ENCODE data around the gene CSF1. TPM values are rescaled to one million over a fixed set of nuclear protein-coding genes. Genes with fewer than 3 reads are reported as not detected.

The CSF1 gene
- total RNA-seq, 1 donor from 2014 or later = 53.4 TPM

- TF ChIP-seq, protein P1, sequence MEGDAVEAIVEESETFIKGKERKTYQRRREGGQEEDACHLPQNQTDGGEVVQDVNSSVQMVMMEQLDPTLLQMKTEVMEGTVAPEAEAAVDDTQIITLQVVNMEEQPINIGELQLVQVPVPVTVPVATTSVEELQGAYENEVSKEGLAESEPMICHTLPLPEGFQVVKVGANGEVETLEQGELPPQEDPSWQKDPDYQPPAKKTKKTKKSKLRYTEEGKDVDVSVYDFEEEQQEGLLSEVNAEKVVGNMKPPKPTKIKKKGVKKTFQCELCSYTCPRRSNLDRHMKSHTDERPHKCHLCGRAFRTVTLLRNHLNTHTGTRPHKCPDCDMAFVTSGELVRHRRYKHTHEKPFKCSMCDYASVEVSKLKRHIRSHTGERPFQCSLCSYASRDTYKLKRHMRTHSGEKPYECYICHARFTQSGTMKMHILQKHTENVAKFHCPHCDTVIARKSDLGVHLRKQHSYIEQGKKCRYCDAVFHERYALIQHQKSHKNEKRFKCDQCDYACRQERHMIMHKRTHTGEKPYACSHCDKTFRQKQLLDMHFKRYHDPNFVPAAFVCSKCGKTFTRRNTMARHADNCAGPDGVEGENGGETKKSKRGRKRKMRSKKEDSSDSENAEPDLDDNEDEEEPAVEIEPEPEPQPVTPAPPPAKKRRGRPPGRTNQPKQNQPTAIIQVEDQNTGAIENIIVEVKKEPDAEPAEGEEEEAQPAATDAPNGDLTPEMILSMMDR (IDR thresholded peaks at IDR 0.05; ENCODE audit: insufficient read depth, low read length, poor library complexity, severe bottlenecking) = no peak
- H3K4me3 ChIP-seq (ENCODE audit: low read depth, low read length) = no peak overlapping the region
- H3K36me3 ChIP-seq (ENCODE audit: control insufficient read depth, insufficient read depth, low read length) = no peaks in the 10 kb centered on the region
- H3K27me3 ChIP-seq (ENCODE audit: control insufficient read depth, insufficient read depth, low read length) = no peaks in the 10 kb centered on the region
- no peak for DNase-seq (ENCODE audit: low read depth)
Measured at GRCh38 chr1:109960745-109961094, 50.1 kb downstream of the CSF1 start.

DNA sequence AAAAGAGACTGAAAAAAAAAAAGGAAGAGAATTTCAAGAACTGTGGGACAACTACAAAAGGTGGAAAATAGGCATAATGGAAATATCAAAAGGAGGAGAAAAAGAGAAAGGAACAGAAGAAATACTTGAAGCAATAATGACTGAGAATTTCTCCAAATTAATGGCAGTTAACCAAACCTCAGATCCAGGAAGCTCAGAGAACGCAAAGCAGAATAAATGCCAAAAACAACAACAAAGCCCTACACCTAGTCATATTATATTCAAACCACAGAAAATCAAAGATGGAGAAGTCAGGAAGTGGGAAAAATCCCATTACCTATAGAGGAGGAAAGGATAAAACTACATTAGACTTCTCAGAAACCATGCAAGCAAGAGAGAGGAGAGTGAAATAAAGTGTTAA lies 53.2 kb downstream of the CSF1 start:
- Histone ChIP-seq H3K4me3 (ENCODE audit: low read depth, low read length) (no peak overlapping the region), H3K27me3 (ENCODE audit: control insufficient read depth, insufficient read depth, low read length) (no peaks in the 10 kb centered on the region), H3K36me3 (ENCODE audit: control insufficient read depth, insufficient read depth, low read length) (no peaks in the 10 kb centered on the region)
- no peak for DNase-seq (ENCODE audit: low read depth)
- TF ChIP-seq, protein P1 (IDR thresholded peaks at IDR 0.05; ENCODE audit: insufficient read depth, low read length, poor library complexity, severe bottlenecking) = no peak

GRCh38 chr1:109969146-109969829 lies 58.6 kb downstream of the CSF1 start:
- H3K27me3 ChIP-seq (ENCODE audit: control insufficient read depth, insufficient read depth, low read length) = no peaks in the 10 kb centered on the region
- DNase-seq (ENCODE audit: low read depth) = no peak
- no peaks in the 10 kb centered on the region for H3K36me3 ChIP-seq (ENCODE audit: control insufficient read depth, insufficient read depth, low read length)
- TF ChIP-seq, protein P1 (IDR thresholded peaks at IDR 0.05; ENCODE audit: insufficient read depth, low read length, poor library complexity, severe bottlenecking) = no peak
- no peak overlapping the region for H3K4me3 ChIP-seq (ENCODE audit: low read depth, low read length)

DNA sequence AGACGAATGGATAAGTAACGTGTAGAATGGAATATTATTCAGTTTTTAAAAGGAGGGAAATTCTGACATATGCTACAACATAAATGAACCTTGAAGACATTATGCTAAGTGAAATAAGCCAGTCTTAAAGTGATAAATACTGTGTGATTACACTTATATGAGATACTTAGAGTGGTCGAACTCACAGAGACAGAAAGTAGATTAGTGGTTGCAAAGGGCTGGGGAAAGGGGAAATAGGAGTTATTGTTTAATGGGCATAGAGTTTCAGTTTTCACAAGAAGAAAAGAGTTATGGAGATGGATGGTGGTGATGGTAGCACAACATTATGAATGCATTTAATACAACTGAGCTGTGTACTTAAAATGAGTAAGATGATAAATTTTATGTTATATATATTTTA lies 59.3 kb downstream of the CSF1 start:
- no peaks in the 10 kb centered on the region for H3K36me3 ChIP-seq (ENCODE audit: control insufficient read depth, insufficient read depth, low read length)
- H3K4me3 ChIP-seq (ENCODE audit: low read depth, low read length) = no peak overlapping the region
- TF ChIP-seq, protein P1 (IDR thresholded peaks at IDR 0.05; ENCODE audit: insufficient read depth, low read length, poor library complexity, severe bottlenecking) = no peak
- H3K27me3 ChIP-seq (ENCODE audit: control insufficient read depth, insufficient read depth, low read length) = no peaks in the 10 kb centered on the region
- DNase-seq (ENCODE audit: low read depth) = no peak

DNA sequence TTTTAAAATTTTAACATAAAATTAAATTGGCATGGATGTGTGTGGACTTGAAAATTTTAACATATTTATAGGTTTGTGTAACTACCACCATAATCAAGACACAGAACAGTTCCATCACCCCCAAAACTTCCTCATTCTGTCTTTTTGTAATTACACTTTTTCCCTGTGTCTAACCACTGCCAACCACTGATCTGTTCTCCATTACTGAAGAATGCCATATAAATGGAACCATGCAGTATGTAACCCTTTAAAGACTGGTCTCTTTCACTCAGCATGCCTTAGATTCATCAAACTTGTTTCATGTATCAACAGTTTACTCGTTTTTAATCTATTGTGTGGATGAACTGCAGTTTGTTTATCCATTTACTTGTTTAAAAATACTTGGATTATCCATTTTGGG lies 60.9 kb downstream of the CSF1 start:
- H3K36me3 ChIP-seq (ENCODE audit: control insufficient read depth, insufficient read depth, low read length) = no peaks in the 10 kb centered on the region
- TF ChIP-seq, protein P1 (IDR thresholded peaks at IDR 0.05; ENCODE audit: insufficient read depth, low read length, poor library complexity, severe bottlenecking) = no peak
- H3K4me3 ChIP-seq (ENCODE audit: low read depth, low read length) = no peak overlapping the region
- H3K27me3 ChIP-seq (ENCODE audit: control insufficient read depth, insufficient read depth, low read length) = no peaks in the 10 kb centered on the region
- no peak for DNase-seq (ENCODE audit: low read depth)

- DNase-seq (ENCODE audit: low read depth) = no peak
- H3K36me3 ChIP-seq (ENCODE audit: control insufficient read depth, insufficient read depth, low read length) = no peaks in the 10 kb centered on the region
- TF ChIP-seq, protein P1 (IDR thresholded peaks at IDR 0.05; ENCODE audit: insufficient read depth, low read length, poor library complexity, severe bottlenecking) = no peak
- no peak overlapping the region for H3K4me3 ChIP-seq (ENCODE audit: low read depth, low read length)
- H3K27me3 ChIP-seq (ENCODE audit: control insufficient read depth, insufficient read depth, low read length) = no peaks in the 10 kb centered on the region
Measured at GRCh38 chr1:109974191-109974590, 63.5 kb downstream of the CSF1 start.

All from kidney epithelial cell (primary cell).